Ovary (tissue), 9 donors: Measurements from ENCODE around the gene AKNA. TPM values are rescaled to one million over a fixed set of nuclear protein-coding genes. Genes with fewer than 3 reads are reported as not detected.

Source experiments
- DNase-seq, 5 donors: peaks; one replicate each; pipeline ENCODE4 v3.0.0-alpha.2; 2019 to 2020
- H3K27ac ChIP-seq, 2 donors: fragments of 200-600 bp; one replicate each; pipeline versions ENCODE4 v1.5.1 to v1.8.0; 2019 to 2022
- H3K27me3 ChIP-seq: fragments of 200-600 bp; one replicate; pipeline ENCODE4 v1.8.0; 2022
- H3K36me3 ChIP-seq: fragments of 200-600 bp; sonication (generic); one replicate; pipeline ENCODE4 v1.5.1; 2019
- H3K4me1 ChIP-seq: one replicate; pipeline ENCODE4 v1.8.1; 2013; ENCODE audit warnings: mild to moderate bottlenecking, moderate library complexity; ENCODE audit not compliant: insufficient read depth
- H3K4me3 ChIP-seq: fragments of 200-600 bp; sonication (generic); one replicate; pipeline ENCODE4 v1.5.1; 2017
- H3K9me3 ChIP-seq, 2 donors: fragments of 200-600 bp in 1 of 2; sonication (generic) in 1 of 2; one replicate each; pipeline versions ENCODE4 v1.5.1 to v1.8.1; 2013 to 2019; ENCODE audit warnings: mild to moderate bottlenecking in 1 of 2, moderate library complexity in 1 of 2
- CTCF ChIP-seq, 3 donors: fragments of 450-650 bp in 2 of 3; fragments of 200-600 bp in 1 of 3; IDR thresholded peaks; one replicate each; pipeline versions ENCODE4 v1.5.1 to v1.8.0; 2016 to 2022; ENCODE audit warnings: antibody characterized with exemption in 3 of 3, mild to moderate bottlenecking in 1 of 3
- EP300 ChIP-seq: sonication (generic); formaldehyde crosslinking; IDR thresholded peaks from one replicate; pipeline ENCODE4 v1.6.1; 2017; ENCODE audit warnings: antibody characterized with exemption
- POLR2A ChIP-seq: fragments of 450-650 bp; IDR thresholded peaks from one replicate; pipeline ENCODE4 v1.6.1; 2017; ENCODE audit warnings: antibody characterized with exemption, mild to moderate bottlenecking, moderate library complexity
- WGBS, 3 donors: extraction: QIAGEN DNeasy Blood & Tissue Kit in 1 of 3; methylation state at CpG; one replicate each; pipeline versions ENCODE4 v1.1.5 to v1.1.7; 2013 to 2017; 5-methylcytosine and 5-hydroxymethylcytosine counted together
- intact Hi-C, 4 donors: fragments of 100-400 bp; cut with DNase I; formaldehyde crosslinking; loops; one replicate each; pipeline versions ENCODE4 v1.11.0 to v1.15.1; 2022 to 2023
- polyA plus RNA-seq, 2 donors: library from polyadenylated mRNA; stranded (reverse); fragments of 200-250 nt in 1 of 2; fragments of 350-450 nt in 1 of 2; fragmentation: Illumina TruSeq in 1 of 2; extraction: RNeasy Lipid Tissue Mini Kit (QIAGEN cat#74804) in 1 of 2; gene quantifications; one replicate each; pipeline ENCODE4 v1.2.3, GENCODE V29; 2013 to 2014
- total RNA-seq, 7 donors: library from RNA; depleted of rRNA in 2 of 7; stranded (reverse); fragments of >200 nt in 2 of 7; fragmentation: NEBNext Ultra II Directional in 3 of 7; extraction: Animal tissue kit (Norgen Biotek cat#: 25700) in 3 of 7; gene quantifications; one replicate each; pipeline versions ENCODE4 v1.1.0 to v1.2.4, GENCODE V29; 2016 to 2023
- donor health status: DM: no; HTN: no; CAD: no; lungs with moderate emphysema.
- donor health status: DM: no; HTN: no; CAD: no.
- donor health status: Bipolar disorder and iron deficiency.
- donor health status: DM: yes; HTN: yes; CAD: no.
- donor health status: DM: no; HTN: no; CAD: no.
- donor health status: DM: yes; HTN: yes; CAD: no.

Gene AKNA
- total and polyA plus RNA-seq, 9 donors = 12.9 to 123 (median 36.4) TPM

GRCh38 chr9:114351932-114352331 lies 35.9 kb downstream of the AKNA start:
- Histone ChIP-seq H3K36me3 (no peaks in the 10 kb centered on the region), H3K4me1 (no peaks in the 10 kb centered on the region), H3K27ac (no peak overlapping the region), H3K9me3 (no peaks in the 10 kb centered on the region), H3K4me3 (no peak overlapping the region), H3K27me3 (no peaks in the 10 kb centered on the region)
- 76 to 78% (median 77%) methylated on average over 4 of the region's 4 CpGs for WGBS, 3 donors
- TF ChIP-seq CTCF (IDR thresholded peaks at IDR 0.05) = no peak
- TF ChIP-seq EP300 = no peak
- TF ChIP-seq POLR2A = no peak
- intact Hi-C loops = no loop called here
- no peak for DNase-seq

GRCh38 chr9:114350636-114351401 lies 37.0 kb downstream of the AKNA start:
- TF ChIP-seq CTCF (IDR thresholded peaks at IDR 0.05) (no peak), EP300 (no peak), POLR2A (no peak)
- no peaks in the 10 kb centered on the region for H3K9me3 ChIP-seq
- intact Hi-C loops = no loop called here
- no peak overlapping the region for H3K4me3 ChIP-seq
- H3K36me3 ChIP-seq = no peaks in the 10 kb centered on the region
- DNase-seq = no peak
- 91 to 93% (median 92%) methylated on average over 16 of the region's 16 CpGs for WGBS, 3 donors
- H3K27me3 ChIP-seq = no peaks in the 10 kb centered on the region
- H3K4me1 ChIP-seq = no peaks in the 10 kb centered on the region
- H3K27ac ChIP-seq = peak overlapping the region in 1 of 2 donors; percentile 2

DNA sequence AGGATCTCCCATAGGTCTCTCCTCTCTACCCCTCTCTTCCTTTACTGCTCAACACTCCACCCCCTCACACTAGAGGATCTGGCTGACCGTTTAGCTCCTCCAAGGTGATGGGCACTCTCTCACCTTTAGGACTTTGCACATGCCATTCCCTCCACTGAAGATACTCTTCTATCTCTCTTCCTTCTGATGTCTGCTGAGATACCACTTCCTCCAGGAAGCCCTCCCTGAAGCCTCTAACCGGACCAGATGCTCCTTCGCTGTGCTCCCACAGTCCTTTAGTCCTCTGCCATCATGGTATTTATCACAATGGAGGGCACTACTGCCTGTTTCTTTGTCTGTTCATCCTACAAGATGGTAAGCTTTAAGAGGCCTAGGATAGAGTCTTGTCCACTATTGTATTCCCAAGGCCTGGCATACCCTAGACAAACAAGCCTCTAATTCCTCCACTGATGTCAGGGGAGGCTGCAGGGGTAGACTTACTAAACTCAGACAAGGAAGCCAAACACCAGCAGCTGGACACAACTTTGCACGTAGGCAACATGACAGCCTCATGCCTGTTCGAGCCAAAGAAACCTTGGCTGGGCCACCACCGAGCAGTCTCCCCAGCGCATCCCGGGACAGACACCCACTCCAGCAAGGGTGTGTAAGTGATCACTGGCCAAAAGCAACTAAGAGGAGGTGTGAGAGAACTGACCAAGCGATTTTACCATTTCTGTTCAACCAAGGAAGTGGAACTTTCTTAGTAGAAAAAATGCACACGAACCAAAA lies 37.9 kb downstream of the AKNA start:
- peak in 2 of 5 donors; percentile 4 to 8 for DNase-seq
- WGBS, 3 donors = 74 to 83% (median 76%) methylated on average over 10 of the region's 10 CpGs
- Histone ChIP-seq H3K36me3 (no peaks in the 10 kb centered on the region), H3K27ac (peak overlapping the region in 1 of 2 donors; percentile 61), H3K9me3 (no peaks in the 10 kb centered on the region), H3K4me1 (no peaks in the 10 kb centered on the region), H3K4me3 (no peak overlapping the region), H3K27me3 (no peaks in the 10 kb centered on the region)
- intact Hi-C loops = loop anchor here in 1 of 4 donors (5.0 kb wide), 1 partner anchor 47 kb away; no protein-coding TSS in a partner anchor
- TF ChIP-seq CTCF (IDR thresholded peaks at IDR 0.05) = no peak
- TF ChIP-seq EP300 = no peak
- TF ChIP-seq POLR2A = no peak

DNA sequence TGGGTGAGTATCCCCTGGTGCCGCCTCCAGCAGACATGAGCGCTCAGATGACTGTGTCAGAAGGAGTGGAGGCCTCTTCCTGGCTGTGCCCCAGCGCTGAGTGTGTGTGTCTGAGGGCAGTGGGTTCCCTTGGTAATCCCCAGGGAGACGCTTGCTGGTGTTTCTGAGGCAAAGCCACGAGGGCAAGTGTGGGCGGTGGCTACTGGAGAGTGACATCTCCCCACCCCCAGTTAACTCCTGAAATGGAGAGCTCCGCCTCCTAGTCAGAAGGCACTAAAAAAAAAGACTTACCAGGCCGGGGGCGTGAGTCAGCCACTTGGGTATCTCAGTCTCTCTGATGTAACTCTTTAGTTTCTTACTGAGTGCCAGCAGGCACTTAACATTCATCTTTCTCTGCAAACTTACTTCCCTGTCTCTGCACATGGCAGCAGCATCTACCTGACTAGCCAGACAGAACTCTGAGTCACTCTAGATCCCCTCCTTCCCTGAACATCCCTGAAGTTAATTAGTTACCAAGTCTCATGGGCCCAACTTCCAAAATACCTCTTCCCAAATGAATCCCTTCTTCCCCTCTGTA lies 38.8 kb downstream of the AKNA start:
- Histone ChIP-seq H3K9me3 (no peaks in the 10 kb centered on the region), H3K4me3 (no peak overlapping the region), H3K27me3 (no peaks in the 10 kb centered on the region), H3K36me3 (no peaks in the 10 kb centered on the region), H3K4me1 (no peaks in the 10 kb centered on the region), H3K27ac (peak overlapping the region in 1 of 2 donors; percentile 61)
- intact Hi-C loops = loop anchor here in 1 of 4 donors (5.0 kb wide), 1 partner anchor 48 kb away; no protein-coding TSS in a partner anchor
- 25 to 31% (median 29%) methylated on average over 9 of the region's 9 CpGs for WGBS, 3 donors
- TF ChIP-seq CTCF (IDR thresholded peaks at IDR 0.05) (no peak), POLR2A (no peak), EP300 (no peak)
- peak; percentile 66 to 74 (median 71) for DNase-seq
